Neuronal stem cell (in vitro differentiated cells): ENCODE results near the gene OR5K2.

Source experiments
- DNase-seq: peaks from one replicate; pipeline ENCODE4 v3.0.0-alpha.2; 2013; ENCODE audit warnings: low spot score
- H2AFZ ChIP-seq: one replicate; pipeline ENCODE4 v1.6.1; 2013; ENCODE audit warnings: mild to moderate bottlenecking, low read length, inconsistent platforms
- H2AK5ac ChIP-seq: 2 replicates; pipeline ENCODE4 v1.6.1; 2013; ENCODE audit warnings: low read depth, mild to moderate bottlenecking, inconsistent platforms, low read length, moderate library complexity, mixed read lengths
- H2BK120ac ChIP-seq: 2 replicates; pipeline ENCODE4 v1.6.1; 2013; ENCODE audit warnings: low read depth, mild to moderate bottlenecking, inconsistent platforms, low read length, moderate library complexity, mixed read lengths
- H2BK12ac ChIP-seq: one replicate; pipeline ENCODE4 v1.6.1; 2013; ENCODE audit warnings: low read length, inconsistent platforms
- H2BK15ac ChIP-seq: 2 replicates; pipeline ENCODE4 v1.6.1; 2013; ENCODE audit warnings: mild to moderate bottlenecking, low read length, inconsistent platforms, mixed read lengths
- H2BK5ac ChIP-seq: one replicate; pipeline ENCODE4 v1.6.1; 2013; ENCODE audit warnings: inconsistent platforms, mild to moderate bottlenecking, low read length, moderate library complexity
- H3K14ac ChIP-seq: one replicate; pipeline ENCODE4 v1.6.1; 2013; ENCODE audit warnings: low read length, inconsistent platforms
- H3K18ac ChIP-seq: 2 replicates; pipeline ENCODE4 v1.6.1; 2013; ENCODE audit warnings: low read length, inconsistent platforms
- H3K23ac ChIP-seq: 2 replicates; pipeline ENCODE4 v1.6.1; 2013; ENCODE audit warnings: low read depth, mild to moderate bottlenecking, mixed read lengths, low read length, inconsistent platforms; ENCODE audit not compliant: poor library complexity
- H3K27ac ChIP-seq: replicated peaks from 3 replicates; pipeline ENCODE4 v1.5.1; 2013; ENCODE audit warnings: low read length, inconsistent platforms
- H3K27me3 ChIP-seq, 3 experiments: 2 replicates each; pipeline ENCODE4 v1.6.1; 2013; ENCODE audit warnings: low read length in 3 of 3, mild to moderate bottlenecking in 2 of 3, inconsistent platforms in 1 of 3, low read depth in 1 of 3, mixed read lengths in 1 of 3, moderate library complexity in 1 of 3; ENCODE audit not compliant: control insufficient read depth in 3 of 3, insufficient read depth in 3 of 3
- H3K36me3 ChIP-seq, 2 donors: replicated peaks in 1 of 2; 2 replicates each; pipeline ENCODE4 v1.6.1; 2013; ENCODE audit warnings: low read length in 2 of 2; ENCODE audit not compliant: control insufficient read depth in 2 of 2, insufficient read depth in 2 of 2
- H3K4ac ChIP-seq: 2 replicates; pipeline ENCODE4 v1.6.1; 2013; ENCODE audit warnings: inconsistent platforms, mild to moderate bottlenecking, low read length, moderate library complexity
- H3K4me1 ChIP-seq, 2 donors: 1 replicate in 1 of 2; 2 replicates in 1 of 2; pipeline ENCODE4 v1.6.1; 2013; ENCODE audit warnings: low read length in 2 of 2, low read depth in 1 of 2; ENCODE audit not compliant: control insufficient read depth in 2 of 2, insufficient read depth in 1 of 2
- H3K4me2 ChIP-seq: one replicate; pipeline ENCODE4 v1.6.1; 2013; ENCODE audit warnings: mild to moderate bottlenecking, low read length, inconsistent platforms; ENCODE audit not compliant: insufficient read depth, poor library complexity, severe bottlenecking
- H3K4me3 ChIP-seq, 2 donors: 2 replicates each; pipeline ENCODE4 v1.5.1; 2013; ENCODE audit warnings: low read length in 2 of 2, mild to moderate bottlenecking in 2 of 2, inconsistent platforms in 1 of 2, moderate library complexity in 1 of 2
- H3K79me1 ChIP-seq: one replicate; pipeline ENCODE4 v1.6.1; 2013; ENCODE audit warnings: low read depth, mild to moderate bottlenecking, inconsistent platforms, low read length, moderate library complexity
- H3K9ac ChIP-seq: one replicate; pipeline ENCODE4 v1.6.1; 2013; ENCODE audit warnings: mild to moderate bottlenecking, low read depth, low read length, inconsistent platforms; ENCODE audit not compliant: poor library complexity
- H3K9me3 ChIP-seq, 2 donors: replicated peaks in 1 of 2; 2 replicates each; pipeline versions ENCODE3 to v1.6.1; 2013; ENCODE audit warnings: low read length in 2 of 2, mild to moderate bottlenecking in 2 of 2, inconsistent platforms in 1 of 2, low read depth in 1 of 2, mixed read lengths in 1 of 2, moderate library complexity in 1 of 2; ENCODE audit not compliant: control insufficient read depth in 2 of 2, insufficient read depth in 1 of 2
- H4K8ac ChIP-seq: one replicate; pipeline ENCODE4 v1.6.1; 2013; ENCODE audit warnings: low read depth, mild to moderate bottlenecking, inconsistent platforms, low read length, moderate library complexity
- H4K91ac ChIP-seq: one replicate; pipeline ENCODE4 v1.6.1; 2013; ENCODE audit warnings: low read length, low read depth, mild to moderate bottlenecking, inconsistent platforms; ENCODE audit not compliant: poor library complexity
- WGBS, 2 donors: extraction: QIAGEN DNeasy Blood & Tissue Kit; methylation state at CpG; one replicate each; pipeline ENCODE4 v1.1.7; 2013; ENCODE audit warnings: missing lambda C conversion rate in 2 of 2, mixed read lengths in 1 of 2; ENCODE audit not compliant: insufficient read length in 2 of 2, insufficient replicate concordance in 1 of 2; ENCODE audit errors: extremely low coverage in 2 of 2; 5-methylcytosine and 5-hydroxymethylcytosine counted together

OR5K2 gene

DNA sequence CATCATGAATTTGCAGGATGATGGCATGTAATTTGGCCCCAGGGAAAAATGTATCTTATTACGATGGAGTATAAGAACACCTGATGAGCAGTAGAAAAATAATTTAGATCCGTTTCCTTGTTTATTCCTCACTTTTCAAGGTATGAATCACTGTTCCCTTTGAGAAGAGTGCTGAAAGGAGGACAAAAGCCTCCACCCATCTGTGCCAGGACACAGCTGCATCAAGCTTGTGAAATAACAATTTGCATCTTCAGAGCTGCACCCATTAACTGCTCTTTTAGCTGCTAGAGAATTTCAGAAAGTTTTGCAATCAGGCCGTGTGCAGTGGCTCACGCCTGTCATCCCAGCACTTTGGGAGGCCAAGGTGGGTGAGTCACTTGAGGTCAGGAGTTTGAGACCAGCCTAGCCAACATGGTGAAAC lies 15.6 kb downstream of the OR5K2 start:
- H3K27ac ChIP-seq: no peak overlapping the region
- no peak overlapping the region for H3K14ac ChIP-seq
- no peak overlapping the region for H3K23ac ChIP-seq
- H3K36me3 ChIP-seq: peaks cover 5 to 39% of the 10 kb centered on the region in 2 donors
- H2BK120ac ChIP-seq: no peak overlapping the region
- no peak overlapping the region for H3K18ac ChIP-seq
- no peak overlapping the region for H3K9ac ChIP-seq
- no peak overlapping the region for H4K91ac ChIP-seq
- H2BK15ac ChIP-seq: no peak overlapping the region
- H2BK12ac ChIP-seq: no peak overlapping the region
- H3K27me3 ChIP-seq: no peaks in the 10 kb centered on the region
- no peak overlapping the region for H4K8ac ChIP-seq
- no peak overlapping the region for H3K4me3 ChIP-seq
- WGBS, 2 donors: no CpG with 5 or more reads among the region's 4 CpGs
- no peak overlapping the region for H3K4me2 ChIP-seq
- H2AFZ ChIP-seq: no peak overlapping the region
- H3K4me1 ChIP-seq: no peaks in the 10 kb centered on the region
- H3K79me1 ChIP-seq: no peaks in the 10 kb centered on the region
- H2AK5ac ChIP-seq: no peak overlapping the region
- H2BK5ac ChIP-seq: no peak overlapping the region
- no peak overlapping the region for H3K4ac ChIP-seq
- no peak for DNase-seq
- H3K9me3 ChIP-seq: no peaks in the 10 kb centered on the region

DNA sequence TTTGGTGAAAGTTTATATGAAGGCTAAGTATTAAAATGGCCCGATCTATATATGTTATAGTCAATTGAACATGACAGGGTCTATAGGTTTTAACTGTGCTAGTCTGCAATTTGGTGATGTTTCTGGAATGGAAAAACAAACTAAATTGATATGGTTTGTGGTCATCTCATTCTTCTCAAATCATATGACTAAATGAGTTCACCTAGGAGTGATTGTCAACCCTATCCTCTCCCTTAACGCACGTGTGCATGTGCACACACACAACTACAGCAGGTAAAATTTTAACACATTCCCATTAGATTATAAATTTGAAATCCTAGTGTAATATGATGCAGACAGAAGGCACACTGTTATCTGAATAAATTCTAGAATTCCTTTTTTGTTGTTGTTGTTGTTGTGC lies 16.3 kb downstream of the OR5K2 start:
- Histone ChIP-seq H3K79me1 (no peaks in the 10 kb centered on the region), H4K8ac (no peak overlapping the region), H2BK5ac (no peak overlapping the region), H4K91ac (no peak overlapping the region), H3K18ac (no peak overlapping the region), H3K27me3 (no peaks in the 10 kb centered on the region), H2BK12ac (no peak overlapping the region), H2BK15ac (no peak overlapping the region), H3K4ac (no peak overlapping the region), H3K14ac (no peak overlapping the region), H3K4me3 (no peak overlapping the region), H3K23ac (no peak overlapping the region), H3K4me1 (no peaks in the 10 kb centered on the region), H3K36me3 (peaks cover 5 to 46% of the 10 kb centered on the region in 2 donors), H3K27ac (no peak overlapping the region), H2BK120ac (no peak overlapping the region), H2AFZ (no peak overlapping the region), H2AK5ac (no peak overlapping the region), H3K4me2 (no peak overlapping the region), H3K9ac (no peak overlapping the region), H3K9me3 (no peaks in the 10 kb centered on the region)
- no peak for DNase-seq
- WGBS, 2 donors: no CpG with 5 or more reads among the region's 3 CpGs

DNA sequence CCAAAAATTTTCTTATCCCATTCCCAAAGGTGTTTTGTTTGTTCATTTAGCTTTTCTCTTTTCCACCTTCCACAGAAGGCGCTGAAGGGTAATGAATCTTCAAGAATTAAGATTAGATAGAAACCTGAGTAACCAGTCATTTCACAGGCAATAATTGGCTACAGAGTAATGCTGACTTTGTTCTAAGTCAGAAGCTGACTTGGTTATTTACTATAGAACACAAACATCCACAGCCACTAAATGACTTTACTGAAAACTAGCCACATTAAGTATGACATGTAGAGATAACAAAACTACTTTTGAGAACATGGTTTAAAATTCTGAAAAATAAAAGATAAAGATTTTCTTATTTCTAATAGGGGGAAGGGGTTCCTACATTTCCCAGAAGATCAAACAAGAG lies 17.5 kb downstream of the OR5K2 start:
- H2BK15ac ChIP-seq: no peak overlapping the region
- H3K4me3 ChIP-seq: no peak overlapping the region
- no peak overlapping the region for H3K4ac ChIP-seq
- no peak overlapping the region for H2BK120ac ChIP-seq
- no peak overlapping the region for H3K4me2 ChIP-seq
- no peak overlapping the region for H4K91ac ChIP-seq
- no peaks in the 10 kb centered on the region for H3K9me3 ChIP-seq
- peaks cover 8 to 58% of the 10 kb centered on the region in 2 donors for H3K36me3 ChIP-seq
- no peak overlapping the region for H4K8ac ChIP-seq
- no peak for DNase-seq
- H3K79me1 ChIP-seq: no peaks in the 10 kb centered on the region
- H3K14ac ChIP-seq: no peak overlapping the region
- no peaks in the 10 kb centered on the region for H3K27me3 ChIP-seq
- H3K4me1 ChIP-seq: no peaks in the 10 kb centered on the region
- no peak overlapping the region for H2AFZ ChIP-seq
- no peak overlapping the region for H3K27ac ChIP-seq
- H3K23ac ChIP-seq: no peak overlapping the region
- no peak overlapping the region for H3K18ac ChIP-seq
- H3K9ac ChIP-seq: no peak overlapping the region
- H2BK12ac ChIP-seq: no peak overlapping the region
- no peak overlapping the region for H2BK5ac ChIP-seq
- WGBS, 2 donors: no CpG with 5 or more reads among the region's 1 CpG
- no peak overlapping the region for H2AK5ac ChIP-seq

GRCh38 chr3:98518816-98519215 lies 21.3 kb downstream of the OR5K2 start:
- no peak overlapping the region for H3K23ac ChIP-seq
- no peaks in the 10 kb centered on the region for H3K79me1 ChIP-seq
- no peak overlapping the region for H2AFZ ChIP-seq
- no peak overlapping the region for H3K9ac ChIP-seq
- no peak overlapping the region for H3K4ac ChIP-seq
- H2AK5ac ChIP-seq: no peak overlapping the region
- no peak overlapping the region for H3K14ac ChIP-seq
- WGBS, 2 donors: no CpG with 5 or more reads among the region's 2 CpGs
- H3K4me1 ChIP-seq: peaks cover 0 to 7% of the 10 kb centered on the region in 2 donors
- H3K27me3 ChIP-seq: no peaks in the 10 kb centered on the region
- no peaks in the 10 kb centered on the region for H3K9me3 ChIP-seq
- no peak overlapping the region for H2BK15ac ChIP-seq
- no peak for DNase-seq
- H3K27ac ChIP-seq: no peak overlapping the region
- H2BK120ac ChIP-seq: no peak overlapping the region
- no peak overlapping the region for H3K4me2 ChIP-seq
- no peak overlapping the region for H4K8ac ChIP-seq
- no peak overlapping the region for H3K18ac ChIP-seq
- no peak overlapping the region for H4K91ac ChIP-seq
- H3K4me3 ChIP-seq: no peak overlapping the region
- H2BK5ac ChIP-seq: no peak overlapping the region
- H3K36me3 ChIP-seq: peaks cover 8 to 70% of the 10 kb centered on the region in 2 donors
- H2BK12ac ChIP-seq: no peak overlapping the region
